Neural crest cell (in vitro differentiated cells): ENCODE results near the gene AGR3. TPM values are rescaled to one million over a fixed set of nuclear protein-coding genes. Genes with fewer than 3 reads are reported as not detected.

Experiments used
- DNase-seq: peaks from one replicate; pipeline ENCODE4 v3.0.0; 2021; ENCODE audit warnings: low read depth, mixed read lengths, low spot score
- H3K27ac Mint-ChIP-seq: one replicate; pipeline ENCODE4 v1.8.0; 2021; ENCODE audit warnings: mild to moderate bottlenecking, mixed read lengths; ENCODE audit not compliant: unreplicated experiment
- H3K27me3 Mint-ChIP-seq: 2 replicates; pipeline ENCODE4 v1.8.0; 2021; ENCODE audit warnings: low read depth, mild to moderate bottlenecking, mixed read lengths
- H3K36me3 Mint-ChIP-seq: 2 replicates; pipeline ENCODE4 v1.8.0; 2021; ENCODE audit warnings: low read depth, mild to moderate bottlenecking, mixed read lengths
- H3K4me1 Mint-ChIP-seq: 2 replicates; pipeline ENCODE4 v1.8.0; 2021; ENCODE audit warnings: mixed read lengths
- H3K4me3 Mint-ChIP-seq: one replicate; pipeline ENCODE4 v1.8.0; 2021; ENCODE audit warnings: mild to moderate bottlenecking, mixed read lengths
- H3K9me3 Mint-ChIP-seq: 2 replicates; pipeline ENCODE4 v1.8.0; 2021; ENCODE audit warnings: mixed read lengths
- total RNA-seq: library from RNA; stranded (reverse); gene quantifications from 2 replicates; pipeline ENCODE4 v1.2.1, GENCODE V29; 2021
- TF ChIP-seq, protein P1 (sequence below): fragments of 200-600 bp; sonication (generic); conservative IDR thresholded peaks from 2 replicates; pipeline ENCODE4 v1.5.0; 2021; ENCODE audit warnings: antibody characterized with exemption, mild to moderate bottlenecking

AGR3 gene
- total RNA-seq, 1 donor from 2014 or later = not detected

DNA sequence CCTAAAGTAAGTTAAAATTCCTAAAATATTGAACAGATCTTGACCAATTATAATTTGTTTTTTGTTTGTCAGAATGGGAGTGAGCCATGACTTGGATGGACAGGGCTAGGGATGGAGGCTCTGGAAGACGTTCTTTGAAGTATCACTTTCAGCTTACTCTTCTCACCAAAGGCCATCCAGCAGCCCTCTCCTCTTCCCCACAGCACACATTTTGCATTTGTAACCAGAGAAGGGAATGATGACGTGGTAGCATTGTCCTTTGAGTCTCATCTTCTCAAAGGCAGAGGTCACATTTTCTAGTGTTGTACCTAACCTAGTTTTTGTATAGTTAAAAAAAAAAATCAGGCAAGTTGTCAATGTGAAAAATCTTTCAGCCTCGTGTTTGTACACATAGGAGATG lies 43.8 kb upstream of the AGR3 start:
- H3K36me3 Mint-ChIP-seq = no peaks in the 10 kb centered on the region
- no peak for DNase-seq
- H3K4me1 Mint-ChIP-seq = no peaks in the 10 kb centered on the region
- H3K9me3 Mint-ChIP-seq = no peaks in the 10 kb centered on the region
- TF ChIP-seq, protein P1, sequence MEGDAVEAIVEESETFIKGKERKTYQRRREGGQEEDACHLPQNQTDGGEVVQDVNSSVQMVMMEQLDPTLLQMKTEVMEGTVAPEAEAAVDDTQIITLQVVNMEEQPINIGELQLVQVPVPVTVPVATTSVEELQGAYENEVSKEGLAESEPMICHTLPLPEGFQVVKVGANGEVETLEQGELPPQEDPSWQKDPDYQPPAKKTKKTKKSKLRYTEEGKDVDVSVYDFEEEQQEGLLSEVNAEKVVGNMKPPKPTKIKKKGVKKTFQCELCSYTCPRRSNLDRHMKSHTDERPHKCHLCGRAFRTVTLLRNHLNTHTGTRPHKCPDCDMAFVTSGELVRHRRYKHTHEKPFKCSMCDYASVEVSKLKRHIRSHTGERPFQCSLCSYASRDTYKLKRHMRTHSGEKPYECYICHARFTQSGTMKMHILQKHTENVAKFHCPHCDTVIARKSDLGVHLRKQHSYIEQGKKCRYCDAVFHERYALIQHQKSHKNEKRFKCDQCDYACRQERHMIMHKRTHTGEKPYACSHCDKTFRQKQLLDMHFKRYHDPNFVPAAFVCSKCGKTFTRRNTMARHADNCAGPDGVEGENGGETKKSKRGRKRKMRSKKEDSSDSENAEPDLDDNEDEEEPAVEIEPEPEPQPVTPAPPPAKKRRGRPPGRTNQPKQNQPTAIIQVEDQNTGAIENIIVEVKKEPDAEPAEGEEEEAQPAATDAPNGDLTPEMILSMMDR = no peak
- H3K27ac Mint-ChIP-seq = no peak overlapping the region
- H3K4me3 Mint-ChIP-seq = no peak overlapping the region
- no peaks in the 10 kb centered on the region for H3K27me3 Mint-ChIP-seq

GRCh38 chr7:16923019-16923418 lies 41.2 kb upstream of the AGR3 start:
- Mint-ChIP-seq H3K36me3 (no peaks in the 10 kb centered on the region), H3K9me3 (no peaks in the 10 kb centered on the region), H3K4me1 (no peaks in the 10 kb centered on the region), H3K27ac (no peak overlapping the region), H3K27me3 (no peaks in the 10 kb centered on the region), H3K4me3 (no peak overlapping the region)
- TF ChIP-seq, protein P1 = no peak
- DNase-seq = no peak

GRCh38 chr7:16921644-16922257 lies 40.0 kb upstream of the AGR3 start:
- peaks cover 12% of the 10 kb centered on the region for H3K4me1 Mint-ChIP-seq
- H3K9me3 Mint-ChIP-seq = no peaks in the 10 kb centered on the region
- H3K27me3 Mint-ChIP-seq = no peaks in the 10 kb centered on the region
- DNase-seq = no peak
- TF ChIP-seq, protein P1 = no peak
- no peak overlapping the region for H3K4me3 Mint-ChIP-seq
- H3K27ac Mint-ChIP-seq = no peak overlapping the region
- no peaks in the 10 kb centered on the region for H3K36me3 Mint-ChIP-seq

DNA sequence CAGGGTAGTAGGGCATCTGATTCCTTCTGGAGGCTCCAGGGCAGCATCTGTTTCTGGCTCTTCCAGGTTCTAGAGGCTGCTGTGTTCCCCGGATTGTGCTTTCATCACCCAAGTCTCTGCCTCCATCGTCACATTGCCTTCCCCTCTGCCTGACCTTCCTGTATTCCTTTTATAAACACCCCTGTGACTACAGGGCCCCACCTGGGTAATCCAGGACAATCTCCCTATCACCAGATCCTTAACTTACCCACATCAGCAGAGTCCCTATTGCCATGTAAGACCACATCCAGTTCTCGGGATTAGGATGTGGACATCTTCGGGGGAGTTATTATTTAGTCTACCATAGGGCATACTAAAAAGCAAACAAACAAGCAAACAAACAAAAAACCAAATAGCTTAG lies 39.4 kb upstream of the AGR3 start:
- Mint-ChIP-seq H3K4me3 (no peak overlapping the region), H3K4me1 (peaks cover 18% of the 10 kb centered on the region), H3K27ac (no peak overlapping the region), H3K36me3 (no peaks in the 10 kb centered on the region), H3K9me3 (no peaks in the 10 kb centered on the region), H3K27me3 (no peaks in the 10 kb centered on the region)
- DNase-seq = no peak
- TF ChIP-seq, protein P1 = no peak

- Mint-ChIP-seq H3K4me1 (peaks cover 23% of the 10 kb centered on the region), H3K27ac (no peak overlapping the region), H3K9me3 (peaks cover 4% of the 10 kb centered on the region), H3K4me3 (no peak overlapping the region), H3K27me3 (no peaks in the 10 kb centered on the region), H3K36me3 (peaks cover 3% of the 10 kb centered on the region)
- no peak for DNase-seq
- TF ChIP-seq, protein P1 = no peak
These were observed 37.7 kb upstream of the AGR3 start for GRCh38 chr7:16919440-16919839.
